Activated CD4-positive, alpha-beta memory T cell treated with anti-CD3 and anti-CD28 coated beads for 36 hours (primary cell): ENCODE measurements around the gene MYO7A. TPM values are rescaled to one million over a fixed set of nuclear protein-coding genes. Genes with fewer than 3 reads are reported as not detected.

Experiments
- CTCF ChIA-PET: fragments of 350-600 bp; sonication (Branson Sonifier 250); formaldehyde crosslinking; loops from one replicate; lab custom pipeline; 2021; ENCODE audit warnings: antibody characterized with exemption, inconsistent platforms; lab: Charles Lee
- POLR2A ChIA-PET: fragments of 350-600 bp; sonication (Branson Sonifier 250); formaldehyde crosslinking; loops from one replicate; lab custom pipeline; 2021; ENCODE audit warnings: antibody characterized with exemption; lab: Charles Lee
- DNase-seq: peaks from one replicate; pipeline ENCODE4 v3.0.0-alpha.2; 2020
- H3K27ac Mint-ChIP-seq: one replicate; pipeline ENCODE4 v1.8.0; 2021; ENCODE audit warnings: mixed read lengths
- H3K27me3 Mint-ChIP-seq: one replicate; pipeline ENCODE4 v1.8.0; 2021; ENCODE audit warnings: mixed read lengths
- H3K36me3 Mint-ChIP-seq: one replicate; pipeline ENCODE4 v1.8.0; 2021; ENCODE audit warnings: mixed read lengths
- H3K4me1 Mint-ChIP-seq: one replicate; pipeline ENCODE4 v1.8.0; 2021; ENCODE audit warnings: low read depth, mixed read lengths
- H3K4me3 Mint-ChIP-seq: one replicate; pipeline ENCODE4 v1.8.0; 2021; ENCODE audit warnings: mild to moderate bottlenecking, mixed read lengths
- H3K9me3 Mint-ChIP-seq: one replicate; pipeline ENCODE4 v1.8.0; 2021; ENCODE audit warnings: mixed read lengths
- intact Hi-C: fragments of 100-400 bp; cut with micrococcal nuclease; formaldehyde crosslinking; loops from one replicate; pipeline ENCODE4 v1.15.1; 2023
- total RNA-seq, 2 experiments: library from RNA; stranded (reverse); gene quantifications; one replicate each; pipeline ENCODE4 v1.2.3, GENCODE V29; 2021

MYO7A gene
- total RNA-seq, 2 experiments from 2014 or later, result 0.29 to 0.38 TPM

- Mint-ChIP-seq H3K27ac (no peak overlapping the region), H3K4me3 (no peak overlapping the region), H3K4me1 (no peaks in the 10 kb centered on the region), H3K27me3 (no peaks in the 10 kb centered on the region), H3K9me3 (no peaks in the 10 kb centered on the region), H3K36me3 (no peaks in the 10 kb centered on the region)
- intact Hi-C loops, result loop anchor here (10.0 kb wide), 1 partner anchor 310 kb away; no protein-coding TSS in a partner anchor
- DNase-seq, result no peak
- ChIA-PET CTCF (interaction anchor here (1.2 to 4.4 kb wide), 2 partner anchors 12 kb away, joined by 3 to 24 read pairs; partner anchors contain the start of genes MYO7A and OMP), POLR2A (no interaction called here)
These were observed 12.8 kb upstream of the MYO7A start for GRCh38 chr11:77115181-77115611.

DNA sequence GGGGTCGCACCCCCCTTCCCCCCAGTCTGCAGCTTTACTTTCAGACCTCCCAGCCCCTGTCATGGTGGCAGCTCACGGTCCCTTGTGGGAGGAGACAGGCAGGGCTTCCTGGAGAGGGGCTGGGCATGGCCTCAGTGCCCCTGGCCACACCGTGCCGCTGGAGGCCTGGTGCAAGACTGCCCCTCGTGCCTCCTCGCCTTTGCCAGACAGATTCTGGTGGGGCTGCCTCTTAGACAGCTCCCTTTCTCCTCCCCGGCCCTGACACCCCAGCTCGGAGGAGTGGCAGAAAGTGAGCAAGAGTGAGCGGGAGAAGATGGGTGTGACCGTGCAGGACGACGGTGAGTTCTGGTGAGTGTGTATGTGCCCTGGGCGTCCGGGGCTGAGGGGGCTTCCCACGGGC, 12.1 kb upstream of the MYO7A start:
- no peak overlapping the region for H3K4me3 Mint-ChIP-seq
- ChIA-PET POLR2A (no interaction called here), CTCF (interaction anchor here (1.2 to 4.4 kb wide), 3 partner anchors 11 to 71 kb away, joined by 3 to 24 read pairs (median 3); partner anchors contain the start of gene MYO7A)
- no peaks in the 10 kb centered on the region for H3K9me3 Mint-ChIP-seq
- H3K36me3 Mint-ChIP-seq, result no peaks in the 10 kb centered on the region
- no peaks in the 10 kb centered on the region for H3K4me1 Mint-ChIP-seq
- intact Hi-C loops, result loop anchor here (10.0 kb wide), 1 partner anchor 311 kb away; no protein-coding TSS in a partner anchor
- DNase-seq, result no peak
- no peak overlapping the region for H3K27ac Mint-ChIP-seq
- H3K27me3 Mint-ChIP-seq, result no peaks in the 10 kb centered on the region

DNA sequence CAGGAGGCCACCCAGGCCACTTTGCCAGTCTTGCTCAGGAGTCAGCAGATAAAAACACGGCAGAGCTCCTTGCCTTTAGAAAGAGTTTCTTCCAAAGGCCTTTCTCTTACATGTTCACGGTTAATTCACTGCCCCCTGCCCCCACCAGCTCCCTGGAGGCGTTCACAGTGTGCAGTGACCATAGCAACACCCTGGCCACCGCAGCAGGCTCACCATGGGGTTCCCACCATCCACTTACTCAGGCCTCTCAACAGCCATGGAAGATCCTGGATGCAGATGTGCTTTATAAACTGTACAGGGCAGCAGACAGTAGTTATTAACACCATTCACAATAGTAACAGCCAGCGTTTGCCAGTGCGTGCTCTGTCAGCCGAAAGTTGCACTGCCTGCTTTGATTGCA, 10.6 kb upstream of the MYO7A start:
- DNase-seq, result no peak
- ChIA-PET CTCF (interaction anchor here (0.9 to 4.4 kb wide), 2 partner anchors 10 to 26 kb away, joined by 3 to 24 read pairs; partner anchors contain the start of gene MYO7A), POLR2A (interaction anchor here (0.6 kb wide), 1 partner anchor 137 kb away, joined by 4 read pairs; no protein-coding TSS in a partner anchor)
- H3K4me1 Mint-ChIP-seq, result no peaks in the 10 kb centered on the region
- no peak overlapping the region for H3K4me3 Mint-ChIP-seq
- intact Hi-C loops, result loop anchor here (10.0 kb wide), 1 partner anchor 313 kb away; no protein-coding TSS in a partner anchor
- no peak overlapping the region for H3K27ac Mint-ChIP-seq
- H3K27me3 Mint-ChIP-seq, result no peaks in the 10 kb centered on the region
- H3K36me3 Mint-ChIP-seq, result no peaks in the 10 kb centered on the region
- H3K9me3 Mint-ChIP-seq, result no peaks in the 10 kb centered on the region

DNA sequence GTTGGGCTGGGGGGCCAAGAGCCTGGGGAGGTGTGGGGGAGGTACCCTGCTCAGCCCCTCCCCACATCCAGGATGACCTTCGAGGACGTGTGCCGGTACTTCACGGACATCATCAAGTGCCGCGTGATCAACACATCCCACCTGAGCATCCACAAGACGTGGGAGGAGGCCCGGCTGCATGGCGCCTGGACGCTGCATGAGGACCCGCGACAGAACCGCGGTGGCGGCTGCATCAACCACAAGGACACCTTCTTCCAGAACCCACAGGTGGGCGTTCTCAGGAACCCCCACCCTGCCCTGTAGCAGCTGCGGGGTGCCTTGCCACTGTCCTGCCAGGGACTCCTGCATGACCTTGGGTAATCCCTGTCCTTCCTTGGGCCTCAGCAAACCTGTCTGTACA, 10.0 kb upstream of the MYO7A start:
- Mint-ChIP-seq H3K36me3 (no peaks in the 10 kb centered on the region), H3K9me3 (no peaks in the 10 kb centered on the region), H3K4me1 (no peaks in the 10 kb centered on the region), H3K4me3 (no peak overlapping the region), H3K27me3 (no peaks in the 10 kb centered on the region), H3K27ac (no peak overlapping the region)
- CTCF ChIA-PET, result interaction anchor here (0.9 to 4.4 kb wide), 2 partner anchors 9 to 27 kb away, joined by 3 to 24 read pairs; partner anchors contain the start of gene MYO7A
- DNase-seq, result no peak
- POLR2A ChIA-PET, result no interaction called here
- intact Hi-C loops, result loop anchor here (10.0 kb wide), 1 partner anchor 313 kb away; no protein-coding TSS in a partner anchor

DNA sequence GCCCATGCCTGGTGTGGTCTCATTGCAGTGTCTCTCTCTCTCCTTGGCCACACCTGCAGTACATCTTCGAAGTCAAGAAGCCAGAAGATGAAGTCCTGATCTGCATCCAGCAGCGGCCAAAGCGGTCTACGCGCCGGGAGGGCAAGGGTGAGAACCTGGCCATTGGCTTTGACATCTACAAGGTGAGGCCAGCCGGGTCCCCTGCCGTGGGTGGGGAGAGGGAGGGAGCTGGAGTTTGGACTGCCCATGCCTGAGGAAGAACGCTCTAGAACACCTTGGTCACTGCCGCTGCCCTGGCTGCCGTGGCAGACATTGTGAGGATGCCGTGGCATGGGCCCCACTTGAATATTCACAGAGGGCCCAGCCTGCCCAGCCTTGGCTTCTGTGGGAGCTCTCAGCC, 9.1 kb upstream of the MYO7A start:
- H3K4me3 Mint-ChIP-seq, result no peak overlapping the region
- no peak for DNase-seq
- H3K4me1 Mint-ChIP-seq, result no peaks in the 10 kb centered on the region
- CTCF ChIA-PET, result interaction anchor here (4.4 kb wide), 1 partner anchor 8 kb away, joined by 24 read pairs; the partner anchor contains the start of gene MYO7A
- intact Hi-C loops, result loop anchor here (10.0 kb wide), 1 partner anchor 314 kb away; no protein-coding TSS in a partner anchor
- no peaks in the 10 kb centered on the region for H3K36me3 Mint-ChIP-seq
- no peaks in the 10 kb centered on the region for H3K9me3 Mint-ChIP-seq
- H3K27ac Mint-ChIP-seq, result no peak overlapping the region
- H3K27me3 Mint-ChIP-seq, result no peaks in the 10 kb centered on the region
- POLR2A ChIA-PET, result no interaction called here

GRCh38 chr11:77119531-77119936, 8.5 kb upstream of the MYO7A start:
- H3K36me3 Mint-ChIP-seq, result no peaks in the 10 kb centered on the region
- intact Hi-C loops, result loop anchor here (10.0 kb wide), 1 partner anchor 315 kb away; no protein-coding TSS in a partner anchor
- H3K4me3 Mint-ChIP-seq, result no peak overlapping the region
- H3K4me1 Mint-ChIP-seq, result no peaks in the 10 kb centered on the region
- H3K27ac Mint-ChIP-seq, result no peak overlapping the region
- DNase-seq, result no peak
- ChIA-PET CTCF (no interaction called here), POLR2A (no interaction called here)
- H3K9me3 Mint-ChIP-seq, result no peaks in the 10 kb centered on the region
- no peaks in the 10 kb centered on the region for H3K27me3 Mint-ChIP-seq

GRCh38 chr11:77120571-77120970, 7.5 kb upstream of the MYO7A start:
- Mint-ChIP-seq H3K27ac (no peak overlapping the region), H3K27me3 (no peaks in the 10 kb centered on the region)
- CTCF ChIA-PET, result interaction anchor here (1.3 kb wide), 1 partner anchor 68 kb away, joined by 4 read pairs; no protein-coding TSS in a partner anchor

GRCh38 chr11:77121096-77121640, 6.9 kb upstream of the MYO7A start:
- intact Hi-C loops, result no loop called here

More at GRCh38 chr11:77120571-77120970, 7.5 kb upstream of the MYO7A start:
- Mint-ChIP-seq H3K4me3 (no peak overlapping the region), H3K4me1 (no peaks in the 10 kb centered on the region), H3K9me3 (no peaks in the 10 kb centered on the region), H3K36me3 (no peaks in the 10 kb centered on the region)
- intact Hi-C loops, result no loop called here
- no peak for DNase-seq
- POLR2A ChIA-PET, result no interaction called here

DNA sequence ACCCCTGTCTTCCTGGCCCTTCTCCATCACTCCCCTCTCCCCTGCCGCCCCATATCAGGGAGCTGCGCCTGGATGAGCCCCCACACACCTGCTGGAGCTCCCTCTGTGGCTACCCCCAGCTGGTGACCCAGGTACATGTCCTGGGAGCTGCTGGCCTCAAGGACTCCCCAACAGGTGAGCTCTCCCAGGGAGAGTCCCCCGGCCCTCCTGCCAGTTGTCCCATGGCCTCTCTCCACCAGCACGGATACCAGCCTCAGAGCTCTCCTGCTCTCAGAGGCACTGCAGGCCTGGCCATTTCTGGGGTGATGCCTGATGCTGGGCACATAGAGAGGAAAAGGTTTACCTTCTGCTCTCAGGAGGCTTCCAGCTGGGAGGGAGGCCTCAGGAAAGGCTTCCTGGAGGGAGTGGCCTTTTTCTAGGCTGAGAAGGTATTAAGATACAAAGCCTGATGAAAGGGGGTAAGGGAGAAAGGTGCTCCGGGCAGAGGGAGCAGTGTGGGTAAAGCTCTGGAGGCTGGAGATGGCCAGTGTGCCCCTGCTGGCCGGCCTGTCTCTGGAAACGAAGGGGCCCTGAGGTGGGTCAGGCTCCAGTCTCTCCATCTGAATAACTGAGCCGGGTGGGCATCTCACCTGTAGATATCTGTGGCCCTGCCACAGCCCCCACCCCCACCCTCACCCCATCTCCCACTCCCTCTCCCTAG, 6.0 kb upstream of the MYO7A start:
- no peak overlapping the region for H3K27ac Mint-ChIP-seq
- no peak for DNase-seq
- H3K36me3 Mint-ChIP-seq, result no peaks in the 10 kb centered on the region
- no peaks in the 10 kb centered on the region for H3K4me1 Mint-ChIP-seq
- intact Hi-C loops, result no loop called here
- no peaks in the 10 kb centered on the region for H3K27me3 Mint-ChIP-seq
- no peaks in the 10 kb centered on the region for H3K9me3 Mint-ChIP-seq
- CTCF ChIA-PET, result interaction anchor here (1.3 kb wide), 1 partner anchor 67 kb away, joined by 4 read pairs; no protein-coding TSS in a partner anchor
- no peak overlapping the region for H3K4me3 Mint-ChIP-seq
- POLR2A ChIA-PET, result no interaction called here

More at GRCh38 chr11:77121096-77121640, 6.9 kb upstream of the MYO7A start:
- ChIA-PET CTCF (interaction anchor here (1.3 kb wide), 1 partner anchor 68 kb away, joined by 4 read pairs; no protein-coding TSS in a partner anchor), POLR2A (no interaction called here)
- Mint-ChIP-seq H3K4me3 (no peak overlapping the region), H3K36me3 (no peaks in the 10 kb centered on the region), H3K9me3 (no peaks in the 10 kb centered on the region), H3K27me3 (no peaks in the 10 kb centered on the region), H3K4me1 (no peaks in the 10 kb centered on the region), H3K27ac (no peak overlapping the region)
- DNase-seq, result no peak

DNA sequence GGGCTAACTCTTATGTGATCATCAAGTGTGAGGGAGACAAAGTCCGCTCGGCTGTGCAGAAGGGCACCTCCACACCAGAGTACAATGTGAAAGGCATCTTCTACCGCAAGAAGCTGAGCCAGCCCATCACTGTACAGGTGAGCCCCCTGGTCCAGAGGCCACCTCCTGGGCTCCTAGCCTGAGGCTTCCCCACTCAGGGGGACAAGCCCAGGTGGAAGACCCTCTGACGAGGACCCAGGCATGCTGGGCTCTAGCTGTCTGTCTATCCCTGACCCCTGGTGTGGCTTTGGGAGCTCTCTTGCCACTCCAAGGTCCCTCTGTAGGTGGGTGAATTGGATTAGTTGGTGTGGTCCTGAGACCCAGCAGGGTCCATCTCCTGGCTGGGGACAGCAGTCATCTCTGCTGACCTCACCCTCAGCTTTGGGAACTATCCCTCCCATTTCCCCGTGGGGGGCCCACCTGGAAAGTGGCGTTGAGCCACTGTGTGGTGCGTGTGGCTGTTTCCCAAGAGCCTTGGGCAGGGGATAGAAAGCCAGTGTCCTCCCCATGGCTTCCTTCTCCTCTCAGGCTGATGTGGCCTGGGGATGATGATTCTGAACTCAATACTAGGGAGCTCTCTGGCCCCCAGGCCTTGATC, 5.4 kb upstream of the MYO7A start:
- CTCF ChIA-PET, result interaction anchor here (0.7 to 1.8 kb wide), 3 partner anchors 21 to 65 kb away, joined by 3 to 5 read pairs (median 5); no protein-coding TSS in a partner anchor
- Mint-ChIP-seq H3K27me3 (peaks cover 2% of the 10 kb centered on the region), H3K4me3 (no peak overlapping the region), H3K9me3 (no peaks in the 10 kb centered on the region), H3K36me3 (no peaks in the 10 kb centered on the region), H3K27ac (no peak overlapping the region), H3K4me1 (peaks cover 3% of the 10 kb centered on the region)
- intact Hi-C loops, result no loop called here
- DNase-seq, result no peak
- POLR2A ChIA-PET, result no interaction called here

- intact Hi-C loops, result no loop called here
- ChIA-PET POLR2A (no interaction called here), CTCF (interaction anchor here (0.7 to 1.8 kb wide), 3 partner anchors 22 to 64 kb away, joined by 3 to 5 read pairs (median 5); no protein-coding TSS in a partner anchor)
- Mint-ChIP-seq H3K27ac (no peak overlapping the region), H3K9me3 (no peaks in the 10 kb centered on the region), H3K4me1 (peaks cover 5% of the 10 kb centered on the region), H3K36me3 (no peaks in the 10 kb centered on the region), H3K4me3 (no peak overlapping the region), H3K27me3 (peaks cover 2% of the 10 kb centered on the region)
- DNase-seq, result no peak
These were observed 4.5 kb upstream of the MYO7A start for GRCh38 chr11:77123591-77123990.
